ENCODE measurements around the gene PSMA6.

- no peak for TF ChIP-seq CTCF (conservative IDR thresholded peaks at IDR 0.05 in 1 of 2, IDR thresholded peaks at IDR 0.05 in 1 of 2; ENCODE audit: low read depth in 1 of 2, low read length in 2 of 2)
- TF ChIP-seq EZH2 (IDR thresholded peaks at IDR 0.05; ENCODE audit: low read length, missing control alignments): no peak
These were observed 9.8 kb downstream of the PSMA6 start for GRCh38 chr14:35301735-35302528.
